ENCODE results near the gene NHP2. TPM values are rescaled to one million over a fixed set of nuclear protein-coding genes. Genes with fewer than 3 reads are reported as not detected.
A peak's percentile ranks its signal among the peaks of the same experiment; 100 is the strongest.

NHP2 gene
- total and polyA plus RNA-seq, 9 of the 15 experiments (the other 6 are each of a cell fraction or from before 2014, with no cell fraction given): 52.8 to 622 (median 144) TPM

DNA sequence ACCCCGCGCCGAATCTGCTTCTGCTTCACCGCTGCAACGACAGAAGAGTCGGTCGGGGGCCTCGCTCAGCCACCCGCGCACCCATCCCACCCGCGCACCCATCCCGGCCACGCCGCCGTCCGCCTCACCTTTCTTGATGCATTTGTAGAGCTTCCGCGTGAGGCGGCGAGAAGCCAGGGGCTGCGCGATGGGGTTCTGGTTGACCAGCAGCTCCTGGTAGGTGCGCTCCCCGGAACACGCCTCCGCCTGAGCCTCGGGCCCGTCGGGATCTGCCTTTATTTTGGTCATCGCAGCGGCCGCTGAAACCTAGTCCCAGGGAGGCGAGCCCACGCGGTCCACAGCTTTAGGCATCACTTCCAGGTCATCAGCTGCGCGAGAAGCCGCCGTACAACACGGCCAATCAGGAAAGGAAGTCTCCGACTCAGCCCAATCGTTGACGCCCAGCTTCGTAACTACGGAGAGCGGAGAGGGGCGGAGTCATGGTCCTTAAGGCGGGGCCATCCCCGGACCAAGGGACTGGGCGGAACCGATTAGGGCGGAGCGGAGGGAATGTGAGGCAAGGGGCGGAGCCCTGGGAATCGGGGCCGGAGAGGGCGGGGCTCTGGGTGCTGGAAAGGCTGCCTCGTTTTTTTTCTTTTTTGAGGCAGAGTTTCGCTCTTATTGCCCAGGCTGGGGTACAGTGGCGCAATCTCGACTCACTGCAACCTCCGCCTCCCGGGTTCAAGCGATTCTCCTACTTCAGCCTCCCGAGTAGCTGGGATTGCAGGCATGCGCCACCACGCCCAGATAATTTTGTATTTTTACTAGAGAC lies at the start of gene NHP2 (continued):
- TF ChIP-seq, protein P1, sequence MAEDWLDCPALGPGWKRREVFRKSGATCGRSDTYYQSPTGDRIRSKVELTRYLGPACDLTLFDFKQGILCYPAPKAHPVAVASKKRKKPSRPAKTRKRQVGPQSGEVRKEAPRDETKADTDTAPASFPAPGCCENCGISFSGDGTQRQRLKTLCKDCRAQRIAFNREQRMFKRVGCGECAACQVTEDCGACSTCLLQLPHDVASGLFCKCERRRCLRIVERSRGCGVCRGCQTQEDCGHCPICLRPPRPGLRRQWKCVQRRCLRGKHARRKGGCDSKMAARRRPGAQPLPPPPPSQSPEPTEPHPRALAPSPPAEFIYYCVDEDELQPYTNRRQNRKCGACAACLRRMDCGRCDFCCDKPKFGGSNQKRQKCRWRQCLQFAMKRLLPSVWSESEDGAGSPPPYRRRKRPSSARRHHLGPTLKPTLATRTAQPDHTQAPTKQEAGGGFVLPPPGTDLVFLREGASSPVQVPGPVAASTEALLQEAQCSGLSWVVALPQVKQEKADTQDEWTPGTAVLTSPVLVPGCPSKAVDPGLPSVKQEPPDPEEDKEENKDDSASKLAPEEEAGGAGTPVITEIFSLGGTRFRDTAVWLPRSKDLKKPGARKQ (CRISPR knock-in tag; IDR thresholded peaks at IDR 0.05): no peak
- TF ChIP-seq ARNT (IDR thresholded peaks at IDR 0.05) (peak in 1 of 2 experiments; percentile 80; a peak in 1 of 4 replicates), SIN3B (IDR thresholded peaks at IDR 0.05; ENCODE audit: low read depth) (peak; percentile 91), PML (IDR thresholded peaks at IDR 0.05; ENCODE audit: low read length) (0 out of 2 replicates have a peak, but pooled peaks have one; percentile 27), SOX6 (IDR thresholded peaks at IDR 0.05) (0 out of 2 replicates have a peak, but pooled peaks have one; percentile 13), LARP7 (IDR thresholded peaks at IDR 0.05) (no peak), ZFX (CRISPR knock-in tag; IDR thresholded peaks at IDR 0.05) (peak; percentile 55; the same call in 1 of the 2 replicates), C11orf30 (IDR thresholded peaks at IDR 0.05; ENCODE audit: low read depth) (peak; percentile 98), RBBP5 (IDR thresholded peaks at IDR 0.05; ENCODE audit: borderline replicate concordance, insufficient read depth, low read length, poor library complexity, severe bottlenecking) (peak; percentile 82), FOS (IDR thresholded peaks at IDR 0.05; ENCODE audit: extremely low read depth, insufficient read length) (peak; percentile 79), ZBTB7A (IDR thresholded peaks at IDR 0.05; ENCODE audit: borderline replicate concordance, control insufficient read depth, low read depth, low read length) (peak; percentile 10; the same call in 1 of the 2 replicates), POLR2AphosphoS5 (IDR thresholded peaks at IDR 0.05; ENCODE audit: control insufficient read depth, insufficient read depth, low read depth, low read length) (peak; percentile 53), ETV1 (tag; conservative IDR thresholded peaks at IDR 0.05; ENCODE audit: low read depth) (no peak), CEBPB (tag; IDR thresholded peaks at IDR 0.05) (peak; percentile 79), KDM5B (IDR thresholded peaks at IDR 0.05; ENCODE audit: insufficient replicate concordance, low read depth, low read length) (peak; percentile 56)
- TF ChIP-seq, protein P2, sequence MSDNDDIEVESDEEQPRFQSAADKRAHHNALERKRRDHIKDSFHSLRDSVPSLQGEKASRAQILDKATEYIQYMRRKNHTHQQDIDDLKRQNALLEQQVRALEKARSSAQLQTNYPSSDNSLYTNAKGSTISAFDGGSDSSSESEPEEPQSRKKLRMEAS (CRISPR knock-in tag; IDR thresholded peaks at IDR 0.05): peak; percentile 82
- TF ChIP-seq, protein P3, sequence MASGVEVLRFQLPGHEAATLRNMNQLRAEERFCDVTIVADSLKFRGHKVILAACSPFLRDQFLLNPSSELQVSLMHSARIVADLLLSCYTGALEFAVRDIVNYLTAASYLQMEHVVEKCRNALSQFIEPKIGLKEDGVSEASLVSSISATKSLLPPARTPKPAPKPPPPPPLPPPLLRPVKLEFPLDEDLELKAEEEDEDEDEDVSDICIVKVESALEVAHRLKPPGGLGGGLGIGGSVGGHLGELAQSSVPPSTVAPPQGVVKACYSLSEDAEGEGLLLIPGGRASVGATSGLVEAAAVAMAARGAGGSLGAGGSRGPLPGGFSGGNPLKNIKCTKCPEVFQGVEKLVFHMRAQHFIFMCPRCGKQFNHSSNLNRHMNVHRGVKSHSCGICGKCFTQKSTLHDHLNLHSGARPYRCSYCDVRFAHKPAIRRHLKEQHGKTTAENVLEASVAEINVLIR (CRISPR knock-in tag; IDR thresholded peaks at IDR 0.05): peak; percentile 86
- TF ChIP-seq, protein P4, sequence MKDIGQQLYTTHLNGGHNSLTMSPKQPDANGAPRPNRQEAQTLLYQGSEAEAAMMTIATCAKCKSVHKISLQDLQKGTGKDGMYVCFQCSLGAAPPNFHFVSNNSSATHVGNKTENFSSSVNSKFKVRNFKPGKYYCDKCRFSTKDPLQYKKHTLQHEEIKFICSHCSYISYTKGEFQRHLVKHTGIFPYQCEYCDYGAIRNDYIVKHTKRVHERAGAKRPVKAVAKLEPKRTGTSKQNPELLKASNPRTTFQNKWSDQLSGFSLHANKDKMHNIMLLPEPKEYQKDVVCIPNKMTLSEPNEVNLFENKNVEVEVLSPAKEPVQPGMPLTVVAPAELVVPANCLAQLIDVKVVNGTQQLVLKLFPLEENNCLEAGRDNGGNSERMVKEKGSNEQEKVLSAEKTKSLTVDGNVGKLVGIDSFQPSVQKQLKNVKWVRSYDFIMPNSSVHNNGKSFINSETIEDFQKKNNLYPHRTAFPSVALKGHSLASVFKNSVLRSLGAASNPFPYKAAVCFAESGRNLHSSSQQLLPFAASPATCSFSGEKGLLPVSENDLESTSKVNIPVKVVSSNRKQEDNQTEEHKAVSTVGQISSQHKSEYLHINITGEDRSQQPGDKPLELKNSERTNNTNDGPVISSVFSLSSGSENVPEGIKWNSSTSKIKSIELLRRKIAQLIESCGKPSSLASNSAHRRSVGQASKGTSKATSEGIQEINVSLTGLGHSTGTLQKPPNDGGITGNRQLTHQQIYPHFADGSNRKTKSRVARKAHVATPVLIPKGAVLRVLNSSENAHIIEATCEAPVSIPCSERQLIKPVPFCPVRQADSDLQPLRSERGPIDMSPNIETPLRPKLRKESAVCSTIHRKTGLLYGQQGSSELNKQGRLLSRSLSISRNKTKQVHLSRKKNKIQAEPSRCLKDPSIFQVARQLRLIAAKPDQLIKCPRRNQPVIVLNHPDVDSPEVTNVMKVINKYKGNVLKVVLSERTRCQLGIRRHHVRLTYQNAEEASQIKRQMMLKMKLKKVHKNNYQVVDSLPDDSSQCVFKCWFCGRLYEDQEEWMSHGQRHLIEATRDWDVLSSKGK (CRISPR knock-in tag; IDR thresholded peaks at IDR 0.05): no peak
- TF ChIP-seq, protein P5, sequence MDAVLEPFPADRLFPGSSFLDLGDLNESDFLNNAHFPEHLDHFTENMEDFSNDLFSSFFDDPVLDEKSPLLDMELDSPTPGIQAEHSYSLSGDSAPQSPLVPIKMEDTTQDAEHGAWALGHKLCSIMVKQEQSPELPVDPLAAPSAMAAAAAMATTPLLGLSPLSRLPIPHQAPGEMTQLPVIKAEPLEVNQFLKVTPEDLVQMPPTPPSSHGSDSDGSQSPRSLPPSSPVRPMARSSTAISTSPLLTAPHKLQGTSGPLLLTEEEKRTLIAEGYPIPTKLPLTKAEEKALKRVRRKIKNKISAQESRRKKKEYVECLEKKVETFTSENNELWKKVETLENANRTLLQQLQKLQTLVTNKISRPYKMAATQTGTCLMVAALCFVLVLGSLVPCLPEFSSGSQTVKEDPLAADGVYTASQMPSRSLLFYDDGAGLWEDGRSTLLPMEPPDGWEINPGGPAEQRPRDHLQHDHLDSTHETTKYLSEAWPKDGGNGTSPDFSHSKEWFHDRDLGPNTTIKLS (IDR thresholded peaks at IDR 0.05; ENCODE audit: borderline replicate concordance, low read depth): peak; percentile 34; the same call in 1 of the 2 replicates

Measured in K562 (cell line).